HepG2 (cell line): Measurements from ENCODE around the gene PAQR7. TPM values are rescaled to one million over a fixed set of nuclear protein-coding genes. Genes with fewer than 3 reads are reported as not detected.
A peak's percentile ranks its signal among the peaks of the same experiment; 100 is the strongest.

ENCODE experiments used
- ATRX ChIP-seq: sonication (generic); formaldehyde crosslinking; IDR thresholded peaks from 2 replicates; pipeline ENCODE4 v1.4.0; 2020; ENCODE audit warnings: missing genetic modification reagents, borderline replicate concordance
- ETV5 ChIP-seq: IDR thresholded peaks from 2 replicates; pipeline ENCODE4 v1.6.1; 2018; ENCODE audit warnings: missing biosample characterization, missing genetic modification reagents, inconsistent platforms, borderline replicate concordance
- MZF1 ChIP-seq: sonication (generic); formaldehyde crosslinking; IDR thresholded peaks from 2 replicates; pipeline ENCODE4 v1.8.1; 2023; ENCODE audit warnings: mild to moderate bottlenecking, missing genetic modification reagents, borderline replicate concordance
- PATZ1 ChIP-seq: sonication (generic); formaldehyde crosslinking; IDR thresholded peaks from 2 replicates; pipeline ENCODE4 v1.4.0; 2020; ENCODE audit warnings: missing genetic modification reagents
- REST ChIP-seq, 2 experiments: IDR thresholded peaks; 2 replicates each; pipeline ENCODE4 v1.6.1; 2011 to 2012; ENCODE audit warnings: low read length in 2 of 2, borderline replicate concordance in 1 of 2, low read depth in 1 of 2, mild to moderate bottlenecking in 1 of 2, moderate library complexity in 1 of 2
- RFXANK ChIP-seq: IDR thresholded peaks from 2 replicates; pipeline ENCODE4 v1.6.1; 2016
- RXRA ChIP-seq: sonication (generic); formaldehyde crosslinking; IDR thresholded peaks from 2 replicates; pipeline ENCODE4 v1.5.1; 2020; ENCODE audit warnings: missing genetic modification reagents
- SOX5 ChIP-seq: IDR thresholded peaks from 2 replicates; pipeline ENCODE4 v1.6.1; 2016; ENCODE audit warnings: borderline replicate concordance
- TFDP2 ChIP-seq: sonication (generic); formaldehyde crosslinking; IDR thresholded peaks from 2 replicates; pipeline ENCODE4 v1.4.0; 2020; ENCODE audit warnings: missing genetic modification reagents
- THAP8 ChIP-seq: sonication (generic); formaldehyde crosslinking; IDR thresholded peaks from 2 replicates; pipeline ENCODE4 v1.5.1; 2020; ENCODE audit warnings: missing genetic modification reagents, mild to moderate bottlenecking, borderline replicate concordance
- ZNF207 ChIP-seq: fragments of 450-650 bp; IDR thresholded peaks from 2 replicates; pipeline ENCODE4 v1.6.1; 2016; ENCODE audit warnings: antibody characterized with exemption, borderline replicate concordance
- ZNF484 ChIP-seq: sonication (generic); formaldehyde crosslinking; IDR thresholded peaks from 2 replicates; pipeline ENCODE4 v1.5.1; 2020; ENCODE audit warnings: mild to moderate bottlenecking, low read depth, missing genetic modification reagents, borderline replicate concordance
- ZNF552 ChIP-seq: sonication (generic); formaldehyde crosslinking; IDR thresholded peaks from 2 replicates; pipeline ENCODE4 v1.9.0; 2022; ENCODE audit warnings: missing genetic modification reagents, mild to moderate bottlenecking, borderline replicate concordance
- polyA plus RNA-seq, 8 experiments: library from polyadenylated mRNA; depleted of rRNA in 3 of 8; stranded (reverse) in 7 of 8; unstranded in 1 of 8; fragments of >200 nt; fragmentation: Illumina TruSeq in 4 of 8; extraction: Trizol in 4 of 8; gene quantifications; 2 replicates each; pipeline versions ENCODE4 v1.2.1 to v1.2.3, GENCODE V29; 2011 to 2016; ENCODE audit warnings: low read depth in 4 of 8, missing spikeins in 1 of 8, mixed read lengths in 1 of 8; ENCODE audit not compliant: insufficient read depth in 1 of 8
- total RNA-seq, 5 experiments: library from RNA; depleted of rRNA; stranded (reverse); fragments of >200 nt; fragmentation: Illumina TruSeq; extraction: Trizol; gene quantifications; 2 replicates each; pipeline ENCODE4 v1.2.3, GENCODE V29; 2016; ENCODE audit warnings: low read depth in 1 of 5

The PAQR7 gene
- total and polyA plus RNA-seq, 2 of the 13 experiments (the other 11 are each of a cell fraction or from before 2014, with no cell fraction given): 13.2 to 16.6 TPM

- TF ChIP-seq REST (IDR thresholded peaks at IDR 0.05; ENCODE audit: borderline replicate concordance in 1 of 2, low read depth in 1 of 2, low read length in 2 of 2): no peak
- TF ChIP-seq PATZ1: peak; percentile 90
- peak; percentile 78 for TF ChIP-seq ETV5
- peak; percentile 86 for TF ChIP-seq ZNF552 (CRISPR knock-in tag)
- TF ChIP-seq TFDP2: peak; percentile 95
- TF ChIP-seq ZNF484: no peak; the same call in 1 of the 2 replicates
- TF ChIP-seq THAP8 (CRISPR knock-in tag): no peak
- peak; percentile 35; the same call in 1 of the 2 replicates for TF ChIP-seq RXRA (CRISPR knock-in tag)
- TF ChIP-seq ZNF207: no peak
- no peak for TF ChIP-seq RFXANK (CRISPR knock-in tag)
- TF ChIP-seq ATRX: no peak
- TF ChIP-seq SOX5 (CRISPR knock-in tag): peak; percentile 41; the same call in 1 of the 2 replicates
- TF ChIP-seq MZF1 (CRISPR knock-in tag): no peak
Measured at GRCh38 chr1:25875154-25875855, at the start of gene PAQR7 (continued).
